ENCODE data around the gene PPP6R3. TPM values are rescaled to one million over a fixed set of nuclear protein-coding genes. Genes with fewer than 3 reads are reported as not detected.

Gene PPP6R3
- polyA plus RNA-seq, 1 of the 3 experiments (the other 2 are of a cell fraction): 28.1 TPM

GRCh38 chr11:68481579-68482240, 21.2 kb downstream of the PPP6R3 start (continued):
- TF ChIP-seq IRF3 (IDR thresholded peaks at IDR 0.05; ENCODE audit: low read depth, low read length): no peak
- TF ChIP-seq EZH2phosphoT487 (IDR thresholded peaks at IDR 0.05; ENCODE audit: borderline replicate concordance, low read depth): no peak
- no peak for TF ChIP-seq RFX5 (IDR thresholded peaks at IDR 0.05; ENCODE audit: low read length)
- no peak for TF ChIP-seq NRF1 (IDR thresholded peaks at IDR 0.05; ENCODE audit: low read depth, low read length)

GRCh38 chr11:68488623-68489022, 28.1 kb downstream of the PPP6R3 start:
- peaks cover 3% of the 10 kb centered on the region for H3F3A ChIP-seq (replicated peaks; ENCODE audit: insufficient read depth)
- H3K9ac ChIP-seq: no peak overlapping the region
- no peaks in the 10 kb centered on the region for H3K9me3 ChIP-seq
- DNase-seq: no peak
- no peak overlapping the region for H3K4me3 ChIP-seq (ENCODE audit: low read depth in 2 of 2, low read length in 1 of 2)
- H3K36me3 ChIP-seq (replicated peaks in 1 of 2; ENCODE audit: control insufficient read depth in 1 of 2, insufficient read depth in 2 of 2, low read length in 1 of 2): peaks cover 0 to 17% of the 10 kb centered on the region in 2 experiments
- H3K4me1 ChIP-seq (ENCODE audit: control insufficient read depth in 1 of 2, insufficient read depth in 2 of 2, low read depth in 1 of 2, low read length in 1 of 2): no peaks in the 10 kb centered on the region
- POLR2A ChIA-PET: interaction anchor here (1.0 kb wide), 1 partner anchor 17 kb away, joined by 3 read pairs; no protein-coding TSS in a partner anchor
- H3K27me3 ChIP-seq (ENCODE audit: insufficient read depth): no peaks in the 10 kb centered on the region
- no peak overlapping the region for H2AFZ ChIP-seq (ENCODE audit: low read depth)
- H3K9me2 ChIP-seq: no peaks in the 10 kb centered on the region
- no peak for TF ChIP-seq RAD21 (IDR thresholded peaks at IDR 0.05; ENCODE audit: low read length)
- no peak for TF ChIP-seq FOXM1 (IDR thresholded peaks at IDR 0.05; ENCODE audit: low read depth)
- TF ChIP-seq USF1 (IDR thresholded peaks at IDR 0.05; ENCODE audit: borderline replicate concordance, low read depth): no peak
- no peak for TF ChIP-seq EZH2phosphoT487 (IDR thresholded peaks at IDR 0.05; ENCODE audit: borderline replicate concordance, low read depth)
- no peak for TF ChIP-seq CHD2 (IDR thresholded peaks at IDR 0.05; ENCODE audit: low read length, partially characterized antibody)
- no peak for TF ChIP-seq TAF1 (IDR thresholded peaks at IDR 0.05; ENCODE audit: borderline replicate concordance, low read depth, low read length)
- TF ChIP-seq PBX3 (IDR thresholded peaks at IDR 0.05): no peak
- TF ChIP-seq TEAD4 (IDR thresholded peaks at IDR 0.05; ENCODE audit: borderline replicate concordance, insufficient read depth): no peak
- TF ChIP-seq ELF1 (IDR thresholded peaks at IDR 0.05): no peak
- TF ChIP-seq TCF12 (IDR thresholded peaks at IDR 0.05): no peak
- TF ChIP-seq GABPA (IDR thresholded peaks at IDR 0.05; ENCODE audit: low read depth): no peak
- TF ChIP-seq MEF2A (IDR thresholded peaks at IDR 0.05; ENCODE audit: borderline replicate concordance, low read depth): no peak
- TF ChIP-seq EP300 (IDR thresholded peaks at IDR 0.05; ENCODE audit: borderline replicate concordance in 1 of 2, low read depth in 1 of 2, low read length in 1 of 2): no peak
- TF ChIP-seq MAX (IDR thresholded peaks at IDR 0.05; ENCODE audit: low read depth): no peak
- no peak for TF ChIP-seq FOXJ3 (CRISPR knock-in tag; IDR thresholded peaks at IDR 0.05)
- 100% methylated on average over 1 of the region's 1 CpG for WGBS (ENCODE audit: low lambda C conversion rate)
- H4K20me1 ChIP-seq (ENCODE audit: insufficient read depth): peaks cover 92% of the 10 kb centered on the region
- peaks cover 100% of the 10 kb centered on the region for H3K79me2 ChIP-seq (ENCODE audit: insufficient read depth)
- no peak overlapping the region for H3K27ac ChIP-seq (ENCODE audit: low read depth in 2 of 2, low read length in 1 of 2)
- H3K4me2 ChIP-seq: no peak overlapping the region
- CTCF ChIA-PET: interaction anchor here (1.1 kb wide), 1 partner anchor 95 kb away, joined by 3 read pairs; no protein-coding TSS in a partner anchor

Data from SK-N-SH (cell line).